GM19395 (cell line): ENCODE measurements around the gene ZNF598.
"Not testable (repeated sequence)": the region's sequence is repeated elsewhere in the genome, so short reads cannot be mapped to it uniquely, and the experiment has no call there.

Experiments
- ATAC-seq: cut with Tn5 transposase; IDR thresholded peaks from one replicate; pipeline ENCODE4 v1.9.1; 2021; ENCODE audit warnings: mild to moderate bottlenecking, moderate library complexity; ENCODE audit not compliant: unreplicated experiment

Gene ZNF598

GRCh38 chr16:1977875-1978268, 31.7 kb downstream of the ZNF598 start:
- ATAC-seq: no peak

GRCh38 chr16:1976951-1977874, 32.4 kb downstream of the ZNF598 start:
- no peak for ATAC-seq

- no peak for ATAC-seq
These were observed 33.5 kb downstream of the ZNF598 start for GRCh38 chr16:1976216-1976520.

GRCh38 chr16:1975432-1976215, 34.0 kb downstream of the ZNF598 start:
- ATAC-seq: no peak

GRCh38 chr16:1974157-1975070, 35.2 kb downstream of the ZNF598 start:
- ATAC-seq: no peak

GRCh38 chr16:1973461-1974156, 36.0 kb downstream of the ZNF598 start:
- no peak for ATAC-seq

- peak; percentile 4 for ATAC-seq
These were observed 37.1 kb downstream of the ZNF598 start for GRCh38 chr16:1972490-1972877.

GRCh38 chr16:1971796-1972489, 37.7 kb downstream of the ZNF598 start, which contains the start of gene TBL3:
TSS of gene TBL3 (plus strand) at chr16:1972053. CDS start at chr16:1972165, 112 bp downstream.
- ATAC-seq: peak; percentile 75

- no peak for ATAC-seq
These were observed 41.3 kb downstream of the ZNF598 start for GRCh38 chr16:1968146-1968953.

GRCh38 chr16:1966460-1966859, 43.2 kb downstream of the ZNF598 start, which contains the start of gene RNF151:
TSS of gene RNF151 (plus strand) at chr16:1966856. CDS start at chr16:1966882, 26 bp downstream.
- no peak for ATAC-seq

GRCh38 chr16:1965396-1966001, 44.1 kb downstream of the ZNF598 start:
- no peak for ATAC-seq

GRCh38 chr16:1964506-1965395, 44.9 kb downstream of the ZNF598 start, which contains the start of gene RPS2:
TSS of gene RPS2 (minus strand) at chr16:1964826. CDS start at chr16:1964625, 201 bp downstream.
- peak; percentile 79 for ATAC-seq

GRCh38 chr16:1963806-1964505, 45.7 kb downstream of the ZNF598 start:
- peak; percentile 14 for ATAC-seq

- ATAC-seq: not testable (repeated sequence)
These were observed 47.2 kb downstream of the ZNF598 start for GRCh38 chr16:1962161-1963153.

GRCh38 chr16:1961651-1962067, 48.0 kb downstream of the ZNF598 start:
- no peak for ATAC-seq
